Ovary (tissue), 10 donors: ENCODE data around the gene TRMT6. TPM values are rescaled to one million over a fixed set of nuclear protein-coding genes. Genes with fewer than 3 reads are reported as not detected.

ENCODE experiments used
- DNase-seq, 5 donors: peaks; one replicate each; pipeline ENCODE4 v3.0.0-alpha.2; 2019 to 2020
- H3K27ac ChIP-seq, 2 donors: fragments of 200-600 bp; one replicate each; pipeline versions ENCODE4 v1.5.1 to v1.8.0; 2019 to 2022
- H3K27me3 ChIP-seq: fragments of 200-600 bp; one replicate; pipeline ENCODE4 v1.8.0; 2022
- H3K36me3 ChIP-seq: fragments of 200-600 bp; sonication (generic); one replicate; pipeline ENCODE4 v1.5.1; 2019
- H3K4me1 ChIP-seq: one replicate; pipeline ENCODE4 v1.8.1; 2013; ENCODE audit warnings: mild to moderate bottlenecking, moderate library complexity; ENCODE audit not compliant: insufficient read depth
- H3K4me3 ChIP-seq: fragments of 200-600 bp; sonication (generic); one replicate; pipeline ENCODE4 v1.5.1; 2017
- H3K9me3 ChIP-seq, 2 donors: fragments of 200-600 bp in 1 of 2; sonication (generic) in 1 of 2; one replicate each; pipeline versions ENCODE4 v1.5.1 to v1.8.1; 2013 to 2019; ENCODE audit warnings: mild to moderate bottlenecking in 1 of 2, moderate library complexity in 1 of 2
- CTCF ChIP-seq, 3 donors: fragments of 450-650 bp in 2 of 3; fragments of 200-600 bp in 1 of 3; IDR thresholded peaks; one replicate each; pipeline versions ENCODE4 v1.5.1 to v1.8.0; 2016 to 2022; ENCODE audit warnings: antibody characterized with exemption in 3 of 3, mild to moderate bottlenecking in 1 of 3
- EP300 ChIP-seq: sonication (generic); formaldehyde crosslinking; IDR thresholded peaks from one replicate; pipeline ENCODE4 v1.6.1; 2017; ENCODE audit warnings: antibody characterized with exemption
- POLR2A ChIP-seq: fragments of 450-650 bp; IDR thresholded peaks from one replicate; pipeline ENCODE4 v1.6.1; 2017; ENCODE audit warnings: antibody characterized with exemption, mild to moderate bottlenecking, moderate library complexity
- WGBS, 3 donors: extraction: QIAGEN DNeasy Blood & Tissue Kit in 1 of 3; methylation state at CpG; one replicate each; pipeline versions ENCODE4 v1.1.5 to v1.1.7; 2013 to 2017; 5-methylcytosine and 5-hydroxymethylcytosine counted together
- intact Hi-C, 4 donors: fragments of 100-400 bp; cut with DNase I; formaldehyde crosslinking; loops; one replicate each; pipeline versions ENCODE4 v1.11.0 to v1.15.1; 2022 to 2023
- long read RNA-seq, 3 donors: library from polyadenylated mRNA in 2 of 3; unstranded in 2 of 3; transcript quantifications; one replicate each; pipeline ENCODE4 v2.0.0 and lab custom pipeline, GENCODE V29; 2021 to 2026
- polyA plus RNA-seq, 2 donors: library from polyadenylated mRNA; stranded (reverse); fragments of 200-250 nt in 1 of 2; fragments of 350-450 nt in 1 of 2; fragmentation: Illumina TruSeq in 1 of 2; extraction: RNeasy Lipid Tissue Mini Kit (QIAGEN cat#74804) in 1 of 2; gene quantifications; one replicate each; pipeline ENCODE4 v1.2.3, GENCODE V29; 2013 to 2014
- total RNA-seq, 7 donors: library from RNA; depleted of rRNA in 2 of 7; stranded (reverse); fragments of >200 nt in 2 of 7; fragmentation: NEBNext Ultra II Directional in 3 of 7; extraction: Animal tissue kit (Norgen Biotek cat#: 25700) in 3 of 7; gene quantifications; one replicate each; pipeline versions ENCODE4 v1.1.0 to v1.2.4, GENCODE V29; 2016 to 2023
- donor health status: DM: no; HTN: no; CAD: no; lungs with moderate emphysema.
- donor health status: DM: no; HTN: no; CAD: no.
- donor health status: Bipolar disorder and iron deficiency.
- donor health status: DM: yes; HTN: yes; CAD: no.
- donor health status: DM: no; HTN: no; CAD: no.
- donor health status: DM: yes; HTN: yes; CAD: no.

TRMT6 gene
- total RNA-seq (10 to 100 TPM in 5 of 7 donors, 1 to 10 TPM in 2; 5.8 to 19.3 (median 11.5) TPM), polyA plus RNA-seq (10 to 100 TPM in 1 of 2 donors, 1 to 10 TPM in 1; 6.6 to 12.5 TPM)
- long read RNA-seq, donor 1, transcript TRMT6-201 (11 exons, 2,327 nt): major isoform, 6 of 29 reads
- long read RNA-seq, donor 1, partial matches to known transcripts: 18 of 29 reads
- long read RNA-seq, donor 1, other reads (novel, unspliced or antisense): 5 of 29 reads
- long read RNA-seq, donor 2, transcript TRMT6-201 (11 exons, 2,327 nt): major isoform, 11 of 63 reads
- long read RNA-seq, donor 2, partial matches to known transcripts: 51 of 63 reads
- long read RNA-seq, donor 2, other reads (novel, unspliced or antisense): 0 of 63 reads
- long read RNA-seq, donor 3, transcript TRMT6-201 (11 exons, 2,327 nt): major isoform, 20 of 25 reads
- long read RNA-seq, donor 3, partial matches to known transcripts: 1 of 25 reads
- long read RNA-seq, donor 3, other reads (novel, unspliced or antisense): 4 of 25 reads

GRCh38 chr20:5950271-5951031, at the start of gene TRMT6, which contains the start of gene MCM8:
TSS of gene TRMT6 (minus strand) at chr20:5950533. CDS start at chr20:5950405, 128 bp downstream.
TSS of gene MCM8 (plus strand) at chr20:5950652. CDS start at chr20:5952016, 1,364 bp downstream.
- no peaks in the 10 kb centered on the region for H3K9me3 ChIP-seq
- H3K27me3 ChIP-seq: no peaks in the 10 kb centered on the region
- peak within 1 kb of the TSS; percentile 46 for H3K4me3 ChIP-seq
- H3K27ac ChIP-seq: peak within 1 kb of the TSS in 1 of 2 donors; percentile 58
- no peak for TF ChIP-seq CTCF (IDR thresholded peaks at IDR 0.05)
- peak; percentile 49 for TF ChIP-seq EP300
- H3K36me3 ChIP-seq: no peaks in the 10 kb centered on the region
- H3K4me1 ChIP-seq: peaks cover 2% of the 10 kb centered on the region
- peak; percentile 93 to 96 (median 93) for DNase-seq
- 0 to 1% (median 0%) methylated on average over 58 to 61 of the region's 61 CpGs for WGBS, 3 donors
- intact Hi-C loops: loop anchor here in 1 of 4 donors (5.0 kb wide), 1 partner anchor 132 kb away; no protein-coding TSS in a partner anchor

- WGBS, 3 donors: 92 to 94% (median 93%) methylated on average over 9 of the region's 9 CpGs
- intact Hi-C loops: no loop called here
- Histone ChIP-seq H3K9me3 (no peaks in the 10 kb centered on the region), H3K4me3 (no peak overlapping the region), H3K27me3 (no peaks in the 10 kb centered on the region), H3K27ac (no peak overlapping the region), H3K4me1 (no peaks in the 10 kb centered on the region), H3K36me3 (no peaks in the 10 kb centered on the region)
- DNase-seq: no peak
- no peak for TF ChIP-seq CTCF (IDR thresholded peaks at IDR 0.05)
- TF ChIP-seq EP300: no peak
- TF ChIP-seq POLR2A: no peak
These were observed 49.5 kb upstream of the TRMT6 start for GRCh38 chr20:5999783-6000182.

- intact Hi-C loops: no loop called here
- H3K9me3 ChIP-seq: no peaks in the 10 kb centered on the region
- WGBS, 3 donors: 91 to 100% (median 97%) methylated on average over 1 of the region's 1 CpG
- no peaks in the 10 kb centered on the region for H3K36me3 ChIP-seq
- no peak overlapping the region for H3K27ac ChIP-seq
- H3K4me3 ChIP-seq: no peak overlapping the region
- H3K4me1 ChIP-seq: no peaks in the 10 kb centered on the region
- TF ChIP-seq POLR2A (no peak), EP300 (no peak), CTCF (IDR thresholded peaks at IDR 0.05) (no peak)
- no peak for DNase-seq
- H3K27me3 ChIP-seq: no peaks in the 10 kb centered on the region
These were observed 46.4 kb upstream of the TRMT6 start for GRCh38 chr20:5996765-5997164.

GRCh38 chr20:5991623-5992441, 41.5 kb upstream of the TRMT6 start:
- intact Hi-C loops: no loop called here
- TF ChIP-seq EP300: no peak
- no peak for TF ChIP-seq POLR2A
- TF ChIP-seq CTCF (IDR thresholded peaks at IDR 0.05): no peak
- 72 to 84% (median 83%) methylated on average over 2 of the region's 2 CpGs for WGBS, 3 donors
- Histone ChIP-seq H3K9me3 (no peaks in the 10 kb centered on the region), H3K4me1 (no peaks in the 10 kb centered on the region), H3K4me3 (no peak overlapping the region), H3K36me3 (no peaks in the 10 kb centered on the region), H3K27ac (no peak overlapping the region), H3K27me3 (no peaks in the 10 kb centered on the region)
- no peak for DNase-seq
